ENCODE measurements around the gene QRICH1. TPM values are rescaled to one million over a fixed set of nuclear protein-coding genes. Genes with fewer than 3 reads are reported as not detected.

QRICH1 gene
- total and polyA plus RNA-seq, 2 of the 4 experiments (the other 2 are of a cell fraction): 62.7 to 77.3 TPM

DNA sequence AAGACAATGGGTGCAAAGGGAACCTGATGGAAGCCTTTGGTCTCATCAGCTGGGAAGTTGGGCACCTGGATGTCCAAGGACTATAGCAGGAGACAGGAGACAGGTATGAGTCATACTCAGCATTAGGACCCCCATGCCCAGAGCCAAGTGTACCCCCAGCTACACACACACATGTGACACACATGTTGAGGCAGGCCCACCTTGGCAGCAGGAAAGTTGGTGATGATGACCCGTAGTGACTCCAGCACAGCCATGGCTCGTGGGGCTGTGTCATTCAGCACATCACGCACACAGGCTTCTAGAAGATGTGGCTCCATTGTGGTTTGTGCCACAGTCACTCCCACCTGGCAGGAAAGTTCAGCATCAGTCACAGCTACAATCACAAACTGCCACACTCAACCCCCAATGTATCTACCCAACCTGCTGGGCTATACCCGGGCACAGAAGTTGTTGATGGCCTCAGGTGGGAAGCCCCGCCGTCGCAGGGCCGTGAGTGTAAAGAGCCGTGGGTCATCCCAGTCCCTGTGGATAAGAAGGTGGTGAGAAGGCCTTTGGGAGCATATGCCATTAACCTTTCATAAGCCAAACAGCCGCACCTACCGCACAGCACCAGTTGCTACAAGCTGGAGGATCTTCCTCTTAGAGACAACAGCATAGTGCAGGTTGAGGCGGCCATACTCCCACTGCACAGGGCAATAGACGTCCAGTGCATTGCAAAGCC, 5.2 kb upstream of the QRICH1 start:
- Histone ChIP-seq H2BK5ac (ENCODE audit: low read depth, low read length, poor library complexity, severe bottlenecking) (no peak overlapping the region), H2AK9ac (replicated peaks; ENCODE audit: low read depth, low read length, poor library complexity) (no peak overlapping the region), H4K5ac (ENCODE audit: low read depth, low read length) (no peak overlapping the region), H4K91ac (ENCODE audit: insufficient read depth, low read depth, low read length) (no peak overlapping the region), H3K9me3 (ENCODE audit: control insufficient read depth, insufficient read depth, low read length) (no peaks in the 10 kb centered on the region), H3K14ac (replicated peaks; ENCODE audit: low read depth, low read length) (no peak overlapping the region), H4K20me1 (ENCODE audit: insufficient read depth, low read length) (no peaks in the 10 kb centered on the region), H3K4me2 (ENCODE audit: low read depth, low read length) (no peak overlapping the region), H3K4ac (ENCODE audit: low read depth, low read length) (no peak overlapping the region), H4K8ac (ENCODE audit: low read depth in 2 of 2, low read length in 2 of 2) (no peak overlapping the region), H3K79me1 (ENCODE audit: low read depth in 1 of 2, low read length in 2 of 2) (peaks cover 27 to 29% of the 10 kb centered on the region in 2 experiments), H3K27ac (ENCODE audit: insufficient read depth, low read length) (no peak overlapping the region), H3K18ac (ENCODE audit: low read depth, low read length) (no peak overlapping the region), H2AFZ (replicated peaks; ENCODE audit: low read length, poor library complexity) (no peak overlapping the region), H2BK15ac (ENCODE audit: low read depth, low read length) (no peak overlapping the region), H3K9me1 (ENCODE audit: insufficient read depth, low read length) (peaks cover 5% of the 10 kb centered on the region; the same call in 1 of the 2 replicates), H2BK20ac (ENCODE audit: low read depth, low read length) (no peak overlapping the region), H3K56ac (ENCODE audit: extremely low read depth, insufficient read depth, low read length) (no peak overlapping the region), H3K9ac (ENCODE audit: low read depth, low read length) (no peak overlapping the region), H2BK120ac (ENCODE audit: low read depth, low read length) (no peak overlapping the region), H3K36me3 (ENCODE audit: control insufficient read depth, insufficient read depth, low read length) (peaks cover 59% of the 10 kb centered on the region), H3K4me1 (ENCODE audit: control insufficient read depth, insufficient read depth, low read length) (peaks cover 8% of the 10 kb centered on the region), H3K4me3 (ENCODE audit: insufficient read depth, low read depth, low read length) (no peak overlapping the region), H3K23ac (ENCODE audit: low read depth, low read length) (no peak overlapping the region), H2AK5ac (ENCODE audit: low read depth, low read length) (no peak overlapping the region), H3K27me3 (ENCODE audit: control insufficient read depth, insufficient read depth, low read length) (no peaks in the 10 kb centered on the region)
- WGBS, 2 experiments (ENCODE audit: extremely low coverage in 2 of 2, insufficient read length in 1 of 2): 88% methylated on average over 2 of the region's 13 CpGs; no CpG with 5 or more reads in 1 of the 2 experiments
- ATAC-seq (ENCODE audit: low read depth) (no peak), DNase-seq (no peak)
- ChIA-PET POLR2A (ENCODE audit: unreplicated experiment) (no interaction called here), CTCF (interaction anchor here (0.6 kb wide), 1 partner anchor 27 kb away, joined by 3 read pairs; no protein-coding TSS in a partner anchor)
- dilution Hi-C loops (cut with HindIII; ENCODE audit: low sequenced_read_pairs, unreplicated experiment) (no loop called here), in situ Hi-C loops (cut with MboI; ENCODE audit: low sequenced_read_pairs) (no loop called here), intact Hi-C loops (cut with micrococcal nuclease) (no loop called here)
- BruUV-seq (replicated peaks): no TSS peak
- TF ChIP-seq RAD21 (IDR thresholded peaks at IDR 0.05; ENCODE audit: low read length): no peak
- no peak for TF ChIP-seq CEBPB (IDR thresholded peaks at IDR 0.05; ENCODE audit: low read depth, low read length)
- no peak for TF ChIP-seq MAFK (IDR thresholded peaks at IDR 0.05; ENCODE audit: low read depth, low read length)
